Stomach (tissue), 4 donors: ENCODE results near the gene GRID2IP.

Source experiments
- EP300 ChIP-seq: sonication (generic); formaldehyde crosslinking; IDR thresholded peaks from one replicate; pipeline ENCODE4 v1.6.1; 2017; ENCODE audit warnings: antibody characterized with exemption
- POLR2A ChIP-seq, 4 donors: fragments of 450-650 bp; IDR thresholded peaks; one replicate each; pipeline ENCODE4 v1.6.1; 2016; ENCODE audit warnings: antibody characterized with exemption in 4 of 4, control low read depth in 2 of 4, mild to moderate bottlenecking in 1 of 4, moderate library complexity in 1 of 4
- POLR2AphosphoS5 ChIP-seq, 3 donors: sonication (generic); formaldehyde crosslinking; IDR thresholded peaks; one replicate each; pipeline ENCODE4 v1.6.1; 2016; ENCODE audit warnings: antibody characterized with exemption in 3 of 3
- TF ChIP-seq, protein P1 (sequence below), 7 experiments: fragments of 450-650 bp in 4 of 7; fragments of 200-600 bp in 3 of 7; sonication (generic) in 3 of 7; IDR thresholded peaks; one replicate each; pipeline ENCODE4 v1.5.1; 2016 to 2019; ENCODE audit warnings: antibody characterized with exemption in 7 of 7, control low read depth in 2 of 7, mild to moderate bottlenecking in 1 of 7

DNA sequence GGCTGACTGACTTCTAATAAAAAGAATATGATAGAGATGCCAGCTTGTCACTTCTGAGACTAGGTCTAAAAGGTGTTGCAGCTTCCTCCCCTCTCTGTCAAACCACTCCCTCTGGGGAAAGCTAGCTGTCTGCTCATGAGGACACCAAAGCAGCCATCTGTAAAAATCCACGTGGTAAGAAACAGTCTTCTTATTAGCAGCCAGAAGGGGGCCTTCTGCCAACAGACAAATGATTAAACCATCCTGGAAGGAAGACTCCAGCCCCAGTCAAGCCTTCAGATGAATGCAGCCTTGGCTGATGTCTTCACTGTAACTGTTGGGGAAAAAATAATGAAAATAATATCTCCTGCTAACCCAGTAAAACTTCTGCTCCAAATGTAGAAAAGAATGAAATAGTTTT is 61.6 kb downstream of the GRID2IP start:
- TF ChIP-seq, protein P1, sequence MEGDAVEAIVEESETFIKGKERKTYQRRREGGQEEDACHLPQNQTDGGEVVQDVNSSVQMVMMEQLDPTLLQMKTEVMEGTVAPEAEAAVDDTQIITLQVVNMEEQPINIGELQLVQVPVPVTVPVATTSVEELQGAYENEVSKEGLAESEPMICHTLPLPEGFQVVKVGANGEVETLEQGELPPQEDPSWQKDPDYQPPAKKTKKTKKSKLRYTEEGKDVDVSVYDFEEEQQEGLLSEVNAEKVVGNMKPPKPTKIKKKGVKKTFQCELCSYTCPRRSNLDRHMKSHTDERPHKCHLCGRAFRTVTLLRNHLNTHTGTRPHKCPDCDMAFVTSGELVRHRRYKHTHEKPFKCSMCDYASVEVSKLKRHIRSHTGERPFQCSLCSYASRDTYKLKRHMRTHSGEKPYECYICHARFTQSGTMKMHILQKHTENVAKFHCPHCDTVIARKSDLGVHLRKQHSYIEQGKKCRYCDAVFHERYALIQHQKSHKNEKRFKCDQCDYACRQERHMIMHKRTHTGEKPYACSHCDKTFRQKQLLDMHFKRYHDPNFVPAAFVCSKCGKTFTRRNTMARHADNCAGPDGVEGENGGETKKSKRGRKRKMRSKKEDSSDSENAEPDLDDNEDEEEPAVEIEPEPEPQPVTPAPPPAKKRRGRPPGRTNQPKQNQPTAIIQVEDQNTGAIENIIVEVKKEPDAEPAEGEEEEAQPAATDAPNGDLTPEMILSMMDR (IDR thresholded peaks at IDR 0.05): no peak
- TF ChIP-seq POLR2A (IDR thresholded peaks at IDR 0.05) (no peak), POLR2AphosphoS5 (IDR thresholded peaks at IDR 0.05) (no peak), EP300 (no peak)
